Stimulated activated CD8-positive, alpha-beta memory T cell treated with anti-CD3 and anti-CD28 coated beads, Interleukin-12 subunit alpha, Interleukin-12 subunit beta, amount 100 ng/mL, for 24 hours (primary cell): Measurements from ENCODE around the gene CENPT.

Experiments used
- DNase-seq: peaks from one replicate; pipeline ENCODE4 v3.0.0-alpha.2; 2020; ENCODE audit errors: extremely low read depth

Gene CENPT

DNA sequence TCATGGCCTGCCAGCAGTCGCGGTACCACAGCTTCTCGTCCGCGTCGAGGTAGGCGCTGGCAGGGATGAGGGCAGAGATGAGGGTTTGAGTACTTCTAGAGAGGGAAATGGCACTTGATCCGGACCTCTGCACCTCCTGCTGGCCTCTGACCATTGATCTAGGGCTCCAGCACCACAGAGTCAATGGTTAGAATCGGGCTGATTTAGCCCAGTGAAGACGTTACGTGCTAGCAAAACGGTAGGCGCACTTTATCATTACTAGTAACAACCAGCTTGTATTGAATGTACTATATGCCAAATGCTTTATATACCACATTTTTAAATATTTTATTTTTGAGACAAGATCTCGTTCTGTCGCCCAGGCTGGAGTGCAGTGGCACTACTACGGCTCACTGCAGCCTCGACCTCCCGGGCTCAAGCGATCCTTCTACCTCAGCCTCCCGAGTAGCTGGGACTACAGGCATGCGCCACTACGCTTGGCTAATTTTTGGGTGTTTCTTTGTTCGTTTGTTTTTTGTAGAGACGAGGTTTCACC, 40.3 kb downstream of the CENPT start:
- DNase-seq: no peak

DNA sequence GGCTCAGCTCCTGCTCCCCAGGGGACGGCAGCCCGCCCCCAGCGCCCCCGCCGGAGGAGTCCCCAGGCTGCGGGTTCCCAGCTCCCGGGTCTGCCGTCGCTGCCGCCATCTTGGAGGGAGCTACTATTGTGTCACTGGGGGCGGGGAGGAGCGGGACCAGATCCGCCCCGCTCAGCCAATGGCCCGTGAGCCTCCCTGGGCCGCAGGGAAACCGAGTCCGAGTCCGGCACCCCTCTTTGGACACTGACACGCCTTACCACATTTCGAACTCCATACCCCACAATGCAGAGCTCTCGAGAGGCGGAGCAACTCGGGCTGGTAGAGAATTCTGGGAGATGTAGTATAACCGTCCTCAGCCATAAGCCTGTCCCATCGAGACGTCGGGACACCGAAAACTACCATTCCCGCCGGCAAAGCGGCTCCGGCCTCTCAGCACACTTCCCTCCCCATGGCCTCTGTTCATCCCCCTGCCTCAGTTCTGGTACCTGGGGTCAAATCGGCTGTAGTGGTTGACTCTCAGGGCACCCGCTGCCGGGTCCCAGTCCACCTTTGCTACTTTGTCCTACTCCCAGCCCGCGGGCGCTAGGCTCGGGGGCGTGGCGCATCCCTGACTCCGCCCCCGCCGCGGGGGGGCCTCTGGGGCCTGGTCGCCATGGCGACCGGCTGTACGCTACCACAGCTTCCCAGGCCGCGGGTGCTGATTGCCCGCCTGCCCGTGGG, 40.9 kb downstream of the CENPT start, which contains the start of the genes RANBP10 and TSNAXIP1:
Gene RANBP10 (minus strand): TSS at position 133 of the 720 bp plus-strand sequence. CDS start 24 bp downstream, at position 109.
Gene TSNAXIP1 (plus strand): TSS at position 462 of the 720 bp plus-strand sequence. CDS start 261 bp downstream, outside the sequence.
- peak; percentile 93 for DNase-seq

DNA sequence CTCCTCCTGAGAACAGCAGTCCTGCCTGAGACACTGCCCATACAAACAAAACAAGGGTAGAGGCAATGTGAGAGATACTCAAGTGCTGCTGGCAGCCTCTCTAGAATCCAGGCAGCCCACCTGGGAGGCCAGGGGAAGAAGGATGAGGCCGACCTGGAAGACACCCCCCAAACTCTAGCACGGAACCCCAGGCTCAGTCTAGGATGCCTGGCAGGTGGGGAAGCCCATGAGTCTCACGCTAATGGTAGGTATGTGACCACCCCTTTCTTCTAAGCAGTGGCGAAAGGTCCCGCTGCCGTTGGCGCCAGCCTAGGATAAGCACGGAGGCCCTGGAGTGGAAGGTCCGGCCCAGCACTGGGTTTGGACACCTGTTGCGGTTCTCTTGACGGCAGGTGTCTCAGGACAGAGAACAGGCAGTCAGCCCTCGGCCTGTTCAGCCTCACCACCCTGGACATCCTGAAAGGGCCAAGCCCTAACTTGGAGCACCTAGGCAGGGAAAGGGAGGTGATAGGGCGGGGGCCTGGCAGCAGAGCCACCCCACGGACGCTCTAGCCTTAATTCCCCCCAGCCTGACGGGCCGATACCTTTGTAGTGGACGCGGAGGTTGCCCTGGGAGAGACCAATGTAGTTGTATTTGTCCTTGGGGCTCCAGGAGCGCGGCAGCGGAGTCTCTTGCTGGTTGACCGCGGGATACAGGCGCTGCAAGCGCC, 41.6 kb downstream of the CENPT start:
- DNase-seq: no peak

GRCh38 chr16:67804853-67805542, 42.5 kb downstream of the CENPT start:
- DNase-seq: no peak

- DNase-seq: no peak
Observed at GRCh38 chr16:67803894-67804293, 43.6 kb downstream of the CENPT start.

DNA sequence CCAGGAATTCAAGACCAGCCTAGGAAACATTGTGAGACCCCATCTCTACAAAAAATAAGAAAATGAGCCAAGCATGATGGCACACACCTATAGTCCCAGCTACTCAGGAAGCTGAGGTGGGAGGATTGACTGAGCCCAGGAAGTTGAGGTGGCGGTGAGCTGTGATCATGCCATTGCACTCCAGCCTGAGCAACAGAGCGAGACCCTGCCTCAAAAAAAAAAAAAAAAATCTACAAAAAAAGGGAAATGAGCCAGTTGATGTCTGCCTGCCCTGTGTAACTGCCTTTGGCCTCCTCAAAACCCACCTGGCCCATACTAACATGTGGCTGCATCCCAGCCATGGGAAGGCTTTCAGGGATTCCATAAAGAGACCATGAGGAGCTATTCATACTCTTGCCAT, 45.6 kb downstream of the CENPT start:
- no peak for DNase-seq

GRCh38 chr16:67801241-67801640, 46.3 kb downstream of the CENPT start:
- no peak for DNase-seq

DNA sequence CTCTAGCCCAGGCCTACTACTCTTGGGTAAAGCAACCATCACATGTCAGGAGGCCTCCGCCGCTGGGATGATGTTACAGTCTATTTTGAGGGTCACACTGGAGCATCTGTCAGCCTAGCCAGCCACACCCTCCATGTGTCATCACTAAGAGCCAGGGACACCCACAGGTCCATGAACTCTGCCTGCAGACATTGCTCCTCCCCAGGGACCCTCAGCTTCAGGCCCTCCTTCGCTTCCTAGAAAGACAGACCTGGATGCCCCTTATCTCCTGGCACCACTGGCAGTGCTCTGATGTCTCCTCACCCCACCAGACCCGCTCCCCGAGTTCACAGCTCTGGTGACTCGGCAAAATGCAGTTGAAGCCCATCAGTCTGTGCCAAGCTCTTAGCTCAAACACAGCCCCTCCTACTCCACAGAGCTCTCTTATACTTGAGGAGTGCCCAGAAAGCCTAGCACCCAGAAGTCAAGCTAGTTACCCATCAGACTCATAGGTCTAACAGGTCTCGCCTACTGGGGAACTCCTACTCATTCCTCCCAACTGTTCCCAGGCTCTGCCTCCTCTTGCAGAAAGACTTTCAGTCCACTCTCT, 47.1 kb downstream of the CENPT start:
- DNase-seq: no peak

- no peak for DNase-seq
Observed at GRCh38 chr16:67796099-67796718, 51.3 kb downstream of the CENPT start.

- DNase-seq: no peak
Observed at GRCh38 chr16:67790071-67790470, 57.4 kb downstream of the CENPT start.

GRCh38 chr16:67786491-67786890, 61.0 kb downstream of the CENPT start:
- DNase-seq: no peak

- no peak for DNase-seq
Observed at GRCh38 chr16:67783353-67783725, 64.2 kb downstream of the CENPT start.

- no peak for DNase-seq
Observed at GRCh38 chr16:67782567-67783352, 64.7 kb downstream of the CENPT start.

- DNase-seq: no peak
Observed at GRCh38 chr16:67781565-67781921, 66.0 kb downstream of the CENPT start.

DNA sequence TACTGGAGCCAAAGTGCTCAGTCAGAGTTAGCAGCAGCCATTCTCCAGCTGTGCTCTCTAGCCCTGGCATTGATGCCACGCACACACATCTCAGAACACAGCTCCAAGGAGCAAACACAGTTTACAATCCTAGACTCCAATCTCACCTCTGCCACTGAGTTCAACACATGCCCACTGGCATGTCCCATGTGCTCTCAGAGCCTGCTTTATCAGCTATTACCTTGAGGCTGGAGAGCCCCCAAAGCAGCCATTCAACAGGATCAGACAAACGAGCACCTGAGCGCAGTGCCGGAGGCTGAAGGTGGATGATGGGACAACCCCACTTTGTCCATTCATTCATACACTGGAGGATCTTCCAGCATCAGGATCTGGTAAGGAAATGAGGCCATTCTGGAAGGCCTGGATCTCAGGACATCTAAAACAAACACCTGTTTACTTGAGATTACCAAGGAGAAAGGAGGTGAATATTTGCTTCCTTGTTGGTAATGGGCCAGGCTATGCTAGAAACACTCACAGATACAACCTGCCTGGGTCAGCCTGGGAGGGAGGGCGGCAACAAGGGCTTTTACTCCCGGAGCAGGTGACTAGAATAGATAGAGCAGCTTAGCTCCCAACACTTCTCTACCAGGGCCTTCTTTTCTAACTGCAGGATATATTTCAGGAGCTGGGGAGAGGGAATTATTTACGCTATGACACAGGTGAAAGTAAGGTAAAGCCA, 66.5 kb downstream of the CENPT start:
- DNase-seq: no peak

DNA sequence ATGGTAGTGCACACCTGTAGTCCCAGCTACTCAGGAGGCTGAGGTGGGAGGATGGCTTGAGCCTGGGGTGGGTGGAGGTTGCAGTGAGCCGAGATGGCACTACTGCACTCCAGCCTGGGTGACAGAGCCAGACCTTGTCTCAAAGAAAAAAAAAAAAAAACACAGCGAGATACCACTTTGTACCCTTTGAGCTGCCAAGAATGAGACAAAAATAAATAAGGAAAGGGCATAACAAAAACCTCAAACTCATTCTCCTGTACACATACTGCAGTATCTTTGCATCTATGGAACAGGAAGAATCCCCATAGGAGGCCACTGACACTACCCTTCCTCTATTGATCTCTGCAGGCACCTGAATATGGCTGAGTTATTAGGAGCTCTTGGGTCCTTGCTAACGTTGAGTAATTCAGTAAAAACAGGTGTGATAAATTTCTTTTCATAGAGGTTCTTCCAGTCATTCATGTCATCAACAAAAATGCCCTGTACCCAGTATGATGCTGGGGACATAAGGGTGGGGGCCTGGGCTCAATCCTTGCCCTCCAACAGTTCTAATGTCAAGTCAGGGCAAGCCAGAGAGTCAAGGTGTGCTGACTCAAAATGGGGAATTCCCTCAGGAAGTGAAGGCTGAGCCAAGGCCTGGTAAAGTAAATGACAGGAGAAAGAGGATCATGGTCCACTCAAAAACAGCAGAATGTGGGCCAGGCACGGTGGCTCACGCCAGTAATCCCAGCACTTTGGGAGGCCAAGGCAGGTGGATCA, 68.1 kb downstream of the CENPT start:
- DNase-seq: no peak
